WI38 (cell line): ENCODE measurements around the gene SUPT20H.
"Not testable (repeated sequence)": the region's sequence is repeated elsewhere in the genome, so short reads cannot be mapped to it uniquely, and the experiment has no call there.

ENCODE experiments used
- H3K4me3 ChIP-seq: 2 replicates; pipeline ENCODE4 v1.5.1; 2011; ENCODE audit warnings: low read depth, mild to moderate bottlenecking, control low read depth, low read length
- TF ChIP-seq, protein P1 (sequence below): IDR thresholded peaks from 2 replicates; pipeline ENCODE4 v1.5.1; 2012; ENCODE audit warnings: low read depth, mild to moderate bottlenecking, control low read depth, low read length

SUPT20H gene

DNA sequence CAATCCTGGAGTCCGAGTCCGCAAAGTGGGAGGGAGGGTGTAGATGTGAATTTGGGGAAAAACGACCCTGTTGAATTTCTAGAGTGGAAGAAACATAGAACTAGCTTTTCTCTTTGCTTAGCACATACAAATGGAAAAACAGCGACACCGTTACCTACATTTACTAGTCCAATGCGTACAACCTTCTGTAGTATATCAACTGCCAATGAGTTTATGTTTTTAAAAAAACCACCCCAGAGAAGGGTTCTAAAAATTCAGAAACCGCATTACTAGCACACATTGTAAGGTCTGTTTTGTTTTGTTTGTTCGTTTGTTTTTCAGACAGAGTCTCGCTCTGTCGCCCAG lies 332 bp upstream of the SUPT20H start:
- H3K4me3 ChIP-seq = peak overlapping the region; percentile 77
- TF ChIP-seq, protein P1, sequence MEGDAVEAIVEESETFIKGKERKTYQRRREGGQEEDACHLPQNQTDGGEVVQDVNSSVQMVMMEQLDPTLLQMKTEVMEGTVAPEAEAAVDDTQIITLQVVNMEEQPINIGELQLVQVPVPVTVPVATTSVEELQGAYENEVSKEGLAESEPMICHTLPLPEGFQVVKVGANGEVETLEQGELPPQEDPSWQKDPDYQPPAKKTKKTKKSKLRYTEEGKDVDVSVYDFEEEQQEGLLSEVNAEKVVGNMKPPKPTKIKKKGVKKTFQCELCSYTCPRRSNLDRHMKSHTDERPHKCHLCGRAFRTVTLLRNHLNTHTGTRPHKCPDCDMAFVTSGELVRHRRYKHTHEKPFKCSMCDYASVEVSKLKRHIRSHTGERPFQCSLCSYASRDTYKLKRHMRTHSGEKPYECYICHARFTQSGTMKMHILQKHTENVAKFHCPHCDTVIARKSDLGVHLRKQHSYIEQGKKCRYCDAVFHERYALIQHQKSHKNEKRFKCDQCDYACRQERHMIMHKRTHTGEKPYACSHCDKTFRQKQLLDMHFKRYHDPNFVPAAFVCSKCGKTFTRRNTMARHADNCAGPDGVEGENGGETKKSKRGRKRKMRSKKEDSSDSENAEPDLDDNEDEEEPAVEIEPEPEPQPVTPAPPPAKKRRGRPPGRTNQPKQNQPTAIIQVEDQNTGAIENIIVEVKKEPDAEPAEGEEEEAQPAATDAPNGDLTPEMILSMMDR = no peak

- not testable (repeated sequence) for H3K4me3 ChIP-seq
These were observed 3.3 kb downstream of the SUPT20H start for GRCh38 chr13:37056228-37056627.

DNA sequence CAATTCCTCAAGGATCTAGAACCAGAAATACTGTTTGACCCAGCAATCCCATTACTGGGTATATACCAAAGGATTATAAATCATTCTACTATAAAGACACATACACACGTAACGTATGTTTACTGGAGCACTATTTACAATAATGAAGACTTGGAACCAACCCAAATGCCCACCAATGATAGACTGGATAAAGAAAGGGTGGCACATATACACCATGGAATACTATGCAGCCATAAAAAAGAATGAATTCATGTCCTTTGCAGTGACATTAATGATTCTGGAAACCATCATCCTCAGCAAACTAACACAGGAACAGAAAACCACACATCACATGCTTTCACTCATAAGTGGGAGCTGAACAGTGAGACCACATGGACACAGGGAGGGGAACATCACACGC lies 6.4 kb downstream of the SUPT20H start:
- not testable (repeated sequence) for H3K4me3 ChIP-seq

DNA sequence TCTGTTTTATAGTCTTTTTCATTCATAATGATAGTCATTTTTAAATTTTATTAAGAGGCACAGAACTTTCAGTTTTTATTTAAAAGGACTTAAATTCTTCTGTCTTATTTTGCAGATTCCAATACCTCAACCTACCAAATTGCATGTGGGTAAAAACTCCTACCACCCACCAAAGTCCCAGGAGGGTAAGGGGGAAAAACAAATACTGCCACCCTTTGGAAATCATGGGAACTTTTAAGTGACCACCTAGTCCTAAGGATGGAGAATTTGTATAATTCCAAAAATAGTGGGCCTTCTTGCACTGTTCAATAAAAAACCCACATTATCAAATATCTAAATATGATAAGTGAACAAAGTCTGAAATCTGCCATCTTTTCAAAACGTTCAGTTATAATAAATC lies 9.7 kb downstream of the SUPT20H start:
- TF ChIP-seq, protein P1 = no peak
- H3K4me3 ChIP-seq = no peak overlapping the region

GRCh38 chr13:37047846-37048245 lies 11.6 kb downstream of the SUPT20H start:
- H3K4me3 ChIP-seq = no peak overlapping the region
- TF ChIP-seq, protein P1 = no peak

- H3K4me3 ChIP-seq = no peak overlapping the region
- TF ChIP-seq, protein P1 = no peak
These were observed 12.5 kb downstream of the SUPT20H start for GRCh38 chr13:37047032-37047431.

GRCh38 chr13:37046062-37046461 lies 13.4 kb downstream of the SUPT20H start:
- TF ChIP-seq, protein P1 = no peak
- no peak overlapping the region for H3K4me3 ChIP-seq

GRCh38 chr13:37040789-37041188 lies 18.7 kb downstream of the SUPT20H start:
- TF ChIP-seq, protein P1 = no peak

GRCh38 chr13:37039896-37040295 lies 19.6 kb downstream of the SUPT20H start:
- no peak overlapping the region for H3K4me3 ChIP-seq
- TF ChIP-seq, protein P1 = no peak

More at GRCh38 chr13:37040789-37041188, 18.7 kb downstream of the SUPT20H start:
- H3K4me3 ChIP-seq = no peak overlapping the region
